ENCODE results near the gene FAM210B. TPM values are rescaled to one million over a fixed set of nuclear protein-coding genes. Genes with fewer than 3 reads are reported as not detected.

Gene FAM210B
- total RNA-seq, 1 experiment from 2014 or later, result 19.1 TPM

GRCh38 chr20:56343861-56344381, 14.9 kb upstream of the FAM210B start:
- ChIA-PET POLR2A (no interaction called here), CTCF (interaction anchor here (0.8 to 1.5 kb wide), 12 partner anchors 8 to 1695 kb away, joined by 3 to 13 read pairs (median 4); partner anchors contain the start of genes AURKA, CSTF1 and FAM210B)
- H3K27ac Mint-ChIP-seq, result no peak overlapping the region
- ATAC-seq (peak; percentile 92), DNase-seq (ENCODE audit: low spot score) (peak; percentile 90)
- peaks cover 21% of the 10 kb centered on the region for H3K4me1 Mint-ChIP-seq
- H3K9me3 Mint-ChIP-seq, result peaks cover 22% of the 10 kb centered on the region
- H3K27me3 Mint-ChIP-seq (ENCODE audit: low read depth), result peaks cover 87% of the 10 kb centered on the region
- TF ChIP-seq SP1 (CRISPR knock-in tag; conservative IDR thresholded peaks at IDR 0.05), result no peak
- TF ChIP-seq ZNF138 (CRISPR knock-in tag; conservative IDR thresholded peaks at IDR 0.05), result no peak
- TF ChIP-seq, protein P1, sequence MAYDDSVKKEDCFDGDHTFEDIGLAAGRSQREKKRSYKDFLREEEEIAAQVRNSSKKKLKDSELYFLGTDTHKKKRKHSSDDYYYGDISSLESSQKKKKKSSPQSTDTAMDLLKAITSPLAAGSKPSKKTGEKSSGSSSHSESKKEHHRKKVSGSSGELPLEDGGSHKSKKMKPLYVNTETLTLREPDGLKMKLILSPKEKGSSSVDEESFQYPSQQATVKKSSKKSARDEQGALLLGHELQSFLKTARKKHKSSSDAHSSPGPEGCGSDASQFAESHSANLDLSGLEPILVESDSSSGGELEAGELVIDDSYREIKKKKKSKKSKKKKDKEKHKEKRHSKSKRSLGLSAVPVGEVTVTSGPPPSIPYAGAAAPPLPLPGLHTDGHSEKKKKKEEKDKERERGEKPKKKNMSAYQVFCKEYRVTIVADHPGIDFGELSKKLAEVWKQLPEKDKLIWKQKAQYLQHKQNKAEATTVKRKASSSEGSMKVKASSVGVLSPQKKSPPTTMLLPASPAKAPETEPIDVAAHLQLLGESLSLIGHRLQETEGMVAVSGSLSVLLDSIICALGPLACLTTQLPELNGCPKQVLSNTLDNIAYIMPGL (CRISPR knock-in tag; IDR thresholded peaks at IDR 0.05), result 0 out of 2 replicates have a peak, but pooled peaks have one; percentile 47
- TF ChIP-seq, protein P2, sequence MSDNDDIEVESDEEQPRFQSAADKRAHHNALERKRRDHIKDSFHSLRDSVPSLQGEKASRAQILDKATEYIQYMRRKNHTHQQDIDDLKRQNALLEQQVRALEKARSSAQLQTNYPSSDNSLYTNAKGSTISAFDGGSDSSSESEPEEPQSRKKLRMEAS (CRISPR knock-in tag; IDR thresholded peaks at IDR 0.05), result 0 out of 2 replicates have a peak, but pooled peaks have one; percentile 29
- TF ChIP-seq, protein P3, sequence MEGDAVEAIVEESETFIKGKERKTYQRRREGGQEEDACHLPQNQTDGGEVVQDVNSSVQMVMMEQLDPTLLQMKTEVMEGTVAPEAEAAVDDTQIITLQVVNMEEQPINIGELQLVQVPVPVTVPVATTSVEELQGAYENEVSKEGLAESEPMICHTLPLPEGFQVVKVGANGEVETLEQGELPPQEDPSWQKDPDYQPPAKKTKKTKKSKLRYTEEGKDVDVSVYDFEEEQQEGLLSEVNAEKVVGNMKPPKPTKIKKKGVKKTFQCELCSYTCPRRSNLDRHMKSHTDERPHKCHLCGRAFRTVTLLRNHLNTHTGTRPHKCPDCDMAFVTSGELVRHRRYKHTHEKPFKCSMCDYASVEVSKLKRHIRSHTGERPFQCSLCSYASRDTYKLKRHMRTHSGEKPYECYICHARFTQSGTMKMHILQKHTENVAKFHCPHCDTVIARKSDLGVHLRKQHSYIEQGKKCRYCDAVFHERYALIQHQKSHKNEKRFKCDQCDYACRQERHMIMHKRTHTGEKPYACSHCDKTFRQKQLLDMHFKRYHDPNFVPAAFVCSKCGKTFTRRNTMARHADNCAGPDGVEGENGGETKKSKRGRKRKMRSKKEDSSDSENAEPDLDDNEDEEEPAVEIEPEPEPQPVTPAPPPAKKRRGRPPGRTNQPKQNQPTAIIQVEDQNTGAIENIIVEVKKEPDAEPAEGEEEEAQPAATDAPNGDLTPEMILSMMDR (IDR thresholded peaks at IDR 0.05), result peak; percentile 68
- H3K4me3 Mint-ChIP-seq, result peak overlapping the region; percentile 55
- peaks cover 12% of the 10 kb centered on the region for H3K36me3 Mint-ChIP-seq

DNA sequence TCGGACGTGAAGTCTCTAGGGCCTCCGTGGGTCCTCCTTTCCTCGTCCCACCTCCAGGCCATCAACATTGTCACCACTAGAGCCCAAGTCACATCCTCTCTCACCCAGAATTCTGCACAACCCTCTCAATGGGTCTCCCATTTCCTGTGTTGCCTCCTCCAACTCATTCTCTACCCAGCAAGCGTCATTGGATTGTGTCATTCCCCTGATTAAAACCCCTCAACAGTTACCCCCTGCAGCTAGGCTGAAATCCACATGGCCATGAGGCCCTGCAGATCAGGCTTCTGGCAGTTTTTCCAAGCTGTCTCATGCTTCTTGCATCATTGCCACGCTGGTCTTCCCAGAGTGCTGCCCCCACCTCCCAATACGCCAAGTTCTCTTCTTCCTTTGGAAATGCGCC, 12.9 kb upstream of the FAM210B start:
- POLR2A ChIA-PET, result no interaction called here
- ATAC-seq, result no peak
- TF ChIP-seq ZNF219 (CRISPR knock-in tag; IDR thresholded peaks at IDR 0.05; ENCODE audit: borderline replicate concordance), result no peak
- TF ChIP-seq, protein P4, sequence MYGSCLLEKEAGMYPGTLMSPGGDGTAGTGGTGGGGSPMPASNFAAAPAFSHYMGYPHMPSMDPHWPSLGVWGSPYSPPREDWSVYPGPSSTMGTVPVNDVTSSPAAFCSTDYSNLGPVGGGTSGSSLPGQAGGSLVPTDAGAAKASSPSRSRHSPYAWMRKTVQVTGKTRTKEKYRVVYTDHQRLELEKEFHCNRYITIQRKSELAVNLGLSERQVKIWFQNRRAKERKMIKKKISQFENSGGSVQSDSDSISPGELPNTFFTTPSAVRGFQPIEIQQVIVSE (CRISPR knock-in tag; IDR thresholded peaks at IDR 0.05; ENCODE audit: borderline replicate concordance), result no peak
- TF ChIP-seq NR3C1 (CRISPR knock-in tag; conservative IDR thresholded peaks at IDR 0.05; ENCODE audit: low read depth), result no peak
- TF ChIP-seq, protein P5, sequence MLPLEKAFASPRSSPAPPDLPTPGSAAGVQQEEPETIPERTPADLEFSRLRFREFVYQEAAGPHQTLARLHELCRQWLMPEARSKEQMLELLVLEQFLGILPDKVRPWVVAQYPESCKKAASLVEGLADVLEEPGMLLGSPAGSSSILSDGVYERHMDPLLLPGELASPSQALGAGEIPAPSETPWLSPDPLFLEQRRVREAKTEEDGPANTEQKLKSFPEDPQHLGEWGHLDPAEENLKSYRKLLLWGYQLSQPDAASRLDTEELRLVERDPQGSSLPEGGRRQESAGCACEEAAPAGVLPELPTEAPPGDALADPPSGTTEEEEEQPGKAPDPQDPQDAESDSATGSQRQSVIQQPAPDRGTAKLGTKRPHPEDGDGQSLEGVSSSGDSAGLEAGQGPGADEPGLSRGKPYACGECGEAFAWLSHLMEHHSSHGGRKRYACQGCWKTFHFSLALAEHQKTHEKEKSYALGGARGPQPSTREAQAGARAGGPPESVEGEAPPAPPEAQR (CRISPR knock-in tag; IDR thresholded peaks at IDR 0.05), result no peak
- TF ChIP-seq ZNF121 (CRISPR knock-in tag; IDR thresholded peaks at IDR 0.05), result no peak
- no peak for TF ChIP-seq JUN (CRISPR knock-in tag; IDR thresholded peaks at IDR 0.05)
- TF ChIP-seq EMX1 (CRISPR knock-in tag; IDR thresholded peaks at IDR 0.05), result no peak
- no peak for TF ChIP-seq KAT7 (CRISPR knock-in tag; IDR thresholded peaks at IDR 0.05; ENCODE audit: borderline replicate concordance)
- TF ChIP-seq ETV6 (CRISPR knock-in tag; IDR thresholded peaks at IDR 0.05), result no peak
- no peak for TF ChIP-seq CBFB (CRISPR knock-in tag; IDR thresholded peaks at IDR 0.05; ENCODE audit: low read depth)
- TF ChIP-seq ATF1 (CRISPR knock-in tag; IDR thresholded peaks at IDR 0.05), result no peak
- TF ChIP-seq CREM (CRISPR knock-in tag; IDR thresholded peaks at IDR 0.05), result no peak
- Mint-ChIP-seq H3K36me3 (no peaks in the 10 kb centered on the region), H3K4me1 (peaks cover 27% of the 10 kb centered on the region), H3K27me3 (ENCODE audit: low read depth) (peaks cover 93% of the 10 kb centered on the region), H3K9me3 (peaks cover 8% of the 10 kb centered on the region), H3K4me3 (no peak overlapping the region), H3K27ac (no peak overlapping the region)
- DNase-seq (ENCODE audit: low spot score), result no peak
- CTCF ChIA-PET, result no interaction called here
